Ovary (tissue), 9 donors: ENCODE measurements around the gene GRAMD1B. TPM values are rescaled to one million over a fixed set of nuclear protein-coding genes. Genes with fewer than 3 reads are reported as not detected.

ENCODE experiments used
- DNase-seq, 5 donors: peaks; one replicate each; pipeline ENCODE4 v3.0.0-alpha.2; 2019 to 2020
- H3K27ac ChIP-seq, 2 donors: fragments of 200-600 bp; one replicate each; pipeline versions ENCODE4 v1.5.1 to v1.8.0; 2019 to 2022
- H3K27me3 ChIP-seq: fragments of 200-600 bp; one replicate; pipeline ENCODE4 v1.8.0; 2022
- H3K36me3 ChIP-seq: fragments of 200-600 bp; sonication (generic); one replicate; pipeline ENCODE4 v1.5.1; 2019
- H3K4me1 ChIP-seq: one replicate; pipeline ENCODE4 v1.8.1; 2013; ENCODE audit warnings: mild to moderate bottlenecking, moderate library complexity; ENCODE audit not compliant: insufficient read depth
- H3K4me3 ChIP-seq: fragments of 200-600 bp; sonication (generic); one replicate; pipeline ENCODE4 v1.5.1; 2017
- H3K9me3 ChIP-seq, 2 donors: fragments of 200-600 bp in 1 of 2; sonication (generic) in 1 of 2; one replicate each; pipeline versions ENCODE4 v1.5.1 to v1.8.1; 2013 to 2019; ENCODE audit warnings: mild to moderate bottlenecking in 1 of 2, moderate library complexity in 1 of 2
- EP300 ChIP-seq: sonication (generic); formaldehyde crosslinking; IDR thresholded peaks from one replicate; pipeline ENCODE4 v1.6.1; 2017; ENCODE audit warnings: antibody characterized with exemption
- POLR2A ChIP-seq: fragments of 450-650 bp; IDR thresholded peaks from one replicate; pipeline ENCODE4 v1.6.1; 2017; ENCODE audit warnings: antibody characterized with exemption, mild to moderate bottlenecking, moderate library complexity
- WGBS, 3 donors: extraction: QIAGEN DNeasy Blood & Tissue Kit in 1 of 3; methylation state at CpG; one replicate each; pipeline versions ENCODE4 v1.1.5 to v1.1.7; 2013 to 2017; 5-methylcytosine and 5-hydroxymethylcytosine counted together
- intact Hi-C, 4 donors: fragments of 100-400 bp; cut with DNase I; formaldehyde crosslinking; loops; one replicate each; pipeline versions ENCODE4 v1.11.0 to v1.15.1; 2022 to 2023
- polyA plus RNA-seq, 2 donors: library from polyadenylated mRNA; stranded (reverse); fragments of 200-250 nt in 1 of 2; fragments of 350-450 nt in 1 of 2; fragmentation: Illumina TruSeq in 1 of 2; extraction: RNeasy Lipid Tissue Mini Kit (QIAGEN cat#74804) in 1 of 2; gene quantifications; one replicate each; pipeline ENCODE4 v1.2.3, GENCODE V29; 2013 to 2014
- total RNA-seq, 7 donors: library from RNA; depleted of rRNA in 2 of 7; stranded (reverse); fragments of >200 nt in 2 of 7; fragmentation: NEBNext Ultra II Directional in 3 of 7; extraction: Animal tissue kit (Norgen Biotek cat#: 25700) in 3 of 7; gene quantifications; one replicate each; pipeline versions ENCODE4 v1.1.0 to v1.2.4, GENCODE V29; 2016 to 2023
- TF ChIP-seq, protein P1 (sequence below), 3 donors: fragments of 450-650 bp in 2 of 3; fragments of 200-600 bp in 1 of 3; IDR thresholded peaks; one replicate each; pipeline versions ENCODE4 v1.5.1 to v1.8.0; 2016 to 2022; ENCODE audit warnings: antibody characterized with exemption in 3 of 3, mild to moderate bottlenecking in 1 of 3
- donor health status: DM: no; HTN: no; CAD: no; lungs with moderate emphysema.
- donor health status: DM: no; HTN: no; CAD: no.
- donor health status: Bipolar disorder and iron deficiency.
- donor health status: DM: yes; HTN: yes; CAD: no.
- donor health status: DM: no; HTN: no; CAD: no.
- donor health status: DM: yes; HTN: yes; CAD: no.

Gene GRAMD1B
- total and polyA plus RNA-seq, 9 donors, result 10.8 to 185 (median 25.4) TPM

DNA sequence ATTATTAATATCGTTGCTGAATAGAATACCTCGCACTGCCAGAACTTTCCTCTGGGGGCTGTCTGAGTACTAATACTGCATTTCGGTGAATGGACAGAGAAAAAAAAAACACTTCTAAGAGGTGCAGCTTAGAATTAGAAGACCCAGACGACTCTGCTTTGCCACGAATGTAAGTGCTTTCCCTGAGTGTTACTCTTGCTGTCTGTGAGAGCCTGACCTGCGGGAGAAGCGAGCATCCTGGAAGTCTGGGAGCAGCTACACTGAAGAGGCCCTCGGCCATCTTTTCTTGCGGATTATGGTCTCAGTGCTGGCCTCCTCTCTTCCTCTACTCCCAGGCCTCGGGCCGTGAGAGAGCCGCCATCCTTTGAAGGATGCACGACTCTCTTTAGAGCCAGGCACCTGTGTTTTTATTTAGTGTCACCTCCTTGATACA, 129.5 kb downstream of the GRAMD1B start:
- peaks cover 14% of the 10 kb centered on the region for H3K4me1 ChIP-seq
- peak overlapping the region; percentile 33 to 82 for H3K27ac ChIP-seq
- intact Hi-C loops, result no loop called here

DNA sequence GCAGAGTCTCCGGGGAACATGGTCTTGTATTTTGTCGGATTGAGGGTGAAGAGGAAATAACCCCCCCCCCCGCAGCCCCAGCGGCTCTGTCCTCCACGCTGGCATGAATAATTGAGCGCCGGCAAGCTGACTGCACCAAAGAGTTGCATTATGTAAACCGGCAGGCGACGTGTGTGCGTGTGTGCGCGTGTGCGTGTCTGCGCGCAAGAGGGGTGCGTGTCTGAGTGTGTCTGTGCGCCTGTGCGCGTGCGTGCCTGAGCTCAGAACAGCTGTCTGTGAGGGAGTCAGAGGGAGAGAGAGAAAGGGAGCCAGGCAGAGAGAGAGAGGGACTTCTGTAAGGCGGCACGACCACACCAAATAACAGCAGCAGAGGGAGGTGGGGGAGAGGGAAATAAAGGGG, 129.9 kb downstream of the GRAMD1B start:
- Histone ChIP-seq H3K4me3 (peak overlapping the region; percentile 21), H3K4me1 (peaks cover 14% of the 10 kb centered on the region), H3K27me3 (no peaks in the 10 kb centered on the region), H3K36me3 (no peaks in the 10 kb centered on the region), H3K27ac (peak overlapping the region; percentile 33 to 82), H3K9me3 (no peaks in the 10 kb centered on the region)
- no peak for TF ChIP-seq POLR2A
- TF ChIP-seq EP300, result no peak
- TF ChIP-seq, protein P1, sequence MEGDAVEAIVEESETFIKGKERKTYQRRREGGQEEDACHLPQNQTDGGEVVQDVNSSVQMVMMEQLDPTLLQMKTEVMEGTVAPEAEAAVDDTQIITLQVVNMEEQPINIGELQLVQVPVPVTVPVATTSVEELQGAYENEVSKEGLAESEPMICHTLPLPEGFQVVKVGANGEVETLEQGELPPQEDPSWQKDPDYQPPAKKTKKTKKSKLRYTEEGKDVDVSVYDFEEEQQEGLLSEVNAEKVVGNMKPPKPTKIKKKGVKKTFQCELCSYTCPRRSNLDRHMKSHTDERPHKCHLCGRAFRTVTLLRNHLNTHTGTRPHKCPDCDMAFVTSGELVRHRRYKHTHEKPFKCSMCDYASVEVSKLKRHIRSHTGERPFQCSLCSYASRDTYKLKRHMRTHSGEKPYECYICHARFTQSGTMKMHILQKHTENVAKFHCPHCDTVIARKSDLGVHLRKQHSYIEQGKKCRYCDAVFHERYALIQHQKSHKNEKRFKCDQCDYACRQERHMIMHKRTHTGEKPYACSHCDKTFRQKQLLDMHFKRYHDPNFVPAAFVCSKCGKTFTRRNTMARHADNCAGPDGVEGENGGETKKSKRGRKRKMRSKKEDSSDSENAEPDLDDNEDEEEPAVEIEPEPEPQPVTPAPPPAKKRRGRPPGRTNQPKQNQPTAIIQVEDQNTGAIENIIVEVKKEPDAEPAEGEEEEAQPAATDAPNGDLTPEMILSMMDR (IDR thresholded peaks at IDR 0.05), result no peak
- peak; percentile 69 to 81 (median 76) for DNase-seq
- intact Hi-C loops, result no loop called here
- WGBS, 3 donors, result 1 to 11% (median 1%) methylated on average over 22 to 23 of the region's 23 CpGs

More for the DNA sequence above, 129.5 kb downstream of the GRAMD1B start:
- peak overlapping the region; percentile 21 for H3K4me3 ChIP-seq
- no peak for DNase-seq
- H3K9me3 ChIP-seq, result no peaks in the 10 kb centered on the region
- no peak for TF ChIP-seq EP300
- TF ChIP-seq, protein P1 (IDR thresholded peaks at IDR 0.05), result no peak
- TF ChIP-seq POLR2A, result no peak
- no peaks in the 10 kb centered on the region for H3K27me3 ChIP-seq
- 10 to 17% (median 11%) methylated on average over 13 of the region's 13 CpGs for WGBS, 3 donors
- H3K36me3 ChIP-seq, result no peaks in the 10 kb centered on the region

DNA sequence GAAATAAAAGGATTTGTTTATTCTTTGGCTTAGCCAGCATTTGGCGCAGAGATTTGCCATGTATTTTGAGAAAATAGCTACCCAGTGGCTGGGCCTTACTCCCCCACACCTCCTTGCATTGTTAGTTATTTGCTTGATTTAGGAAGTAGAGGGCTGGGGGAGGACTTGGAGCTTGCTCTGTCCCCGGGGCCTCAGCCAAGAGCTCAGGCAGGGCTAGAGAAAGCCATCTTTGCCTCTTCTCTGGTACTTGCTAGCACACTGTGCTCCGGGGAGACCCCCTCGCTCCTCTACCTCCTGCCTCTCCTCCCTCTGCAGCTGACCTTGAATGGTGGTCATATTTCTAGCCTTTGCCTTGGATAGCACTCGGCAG, 131.3 kb downstream of the GRAMD1B start:
- WGBS, 3 donors, result 10 to 19% (median 18%) methylated on average over 5 of the region's 5 CpGs

DNA sequence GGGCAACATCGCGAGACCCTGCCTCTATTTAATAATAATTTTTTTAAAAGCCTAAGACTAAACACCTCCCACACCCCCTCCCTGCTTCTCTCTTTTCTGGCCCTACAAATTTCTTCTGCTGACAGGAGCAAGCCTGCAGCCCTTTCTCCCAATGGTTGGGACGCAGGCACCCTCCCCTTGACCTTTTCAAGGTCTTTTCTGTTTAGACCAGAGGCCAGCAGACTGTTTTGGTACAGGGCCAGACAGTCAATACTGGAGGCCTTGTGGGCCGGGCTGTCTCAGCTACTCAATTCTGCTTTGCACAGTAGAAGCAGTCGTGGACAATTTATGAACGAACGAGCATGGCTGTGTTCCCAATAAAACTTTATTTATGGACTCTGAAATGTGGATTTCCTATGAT, 132.1 kb downstream of the GRAMD1B start:
- H3K9me3 ChIP-seq, result no peaks in the 10 kb centered on the region
- no peak overlapping the region for H3K4me3 ChIP-seq
- intact Hi-C loops, result no loop called here
- no peaks in the 10 kb centered on the region for H3K36me3 ChIP-seq
- H3K27me3 ChIP-seq, result no peaks in the 10 kb centered on the region
- peak overlapping the region; percentile 31 to 84 for H3K27ac ChIP-seq
- 7 to 16% (median 14%) methylated on average over 7 of the region's 7 CpGs for WGBS, 3 donors
- TF ChIP-seq, protein P1 (IDR thresholded peaks at IDR 0.05), result no peak
- TF ChIP-seq EP300 (no peak), POLR2A (no peak)
- peak; percentile 52 to 70 (median 56) for DNase-seq
- H3K4me1 ChIP-seq, result peaks cover 16% of the 10 kb centered on the region

More for the DNA sequence above, 131.3 kb downstream of the GRAMD1B start:
- Histone ChIP-seq H3K27ac (peak overlapping the region; percentile 31 to 84), H3K9me3 (no peaks in the 10 kb centered on the region), H3K36me3 (no peaks in the 10 kb centered on the region), H3K4me1 (peaks cover 16% of the 10 kb centered on the region), H3K4me3 (no peak overlapping the region), H3K27me3 (no peaks in the 10 kb centered on the region)
- DNase-seq, result peak; percentile 62 to 83 (median 73)
- TF ChIP-seq POLR2A (no peak), EP300 (no peak)
- TF ChIP-seq, protein P1 (IDR thresholded peaks at IDR 0.05), result peak in 1 of 3 donors; percentile 0
- intact Hi-C loops, result no loop called here
